MCF 10A (cell line): ENCODE measurements around the gene CCDC172. TPM values are rescaled to one million over a fixed set of nuclear protein-coding genes. Genes with fewer than 3 reads are reported as not detected.

Source experiments
- BruUV-seq: library from RNA; stranded (reverse); fragments of 400-500 nt; replicated peaks from 2 replicates; lab custom pipeline; 2021; lab: Mats Ljungman, UMichigan
- CTCF ChIA-PET: fragments of 300-600 bp; sonication (Branson Sonifier 250); formaldehyde crosslinking; extraction: SDS; loops from one replicate; lab custom pipeline; 2021; ENCODE audit warnings: antibody characterized with exemption, inconsistent platforms; lab: Yijun Ruan, JAX
- POLR2A ChIA-PET: fragments of 300-600, 350-650 bp; sonication (Branson Sonifier 250); formaldehyde crosslinking; extraction: SDS; loops from one replicate; lab custom pipeline; 2020; ENCODE audit warnings: antibody characterized with exemption, inconsistent platforms; lab: Yijun Ruan, JAX
- DNase-seq: peaks from one replicate; pipeline ENCODE4 v3.0.0-alpha.2; 2018; ENCODE audit not compliant: unreplicated experiment
- H3K27ac Mint-ChIP-seq: one replicate; pipeline ENCODE4 v1.8.0; 2022; ENCODE audit warnings: mild to moderate bottlenecking, low read depth, mixed read lengths; ENCODE audit not compliant: unreplicated experiment
- H3K27me3 Mint-ChIP-seq: one replicate; pipeline ENCODE4 v1.8.0; 2022; ENCODE audit warnings: mixed read lengths; ENCODE audit not compliant: insufficient read depth, unreplicated experiment
- H3K36me3 Mint-ChIP-seq: one replicate; pipeline ENCODE4 v1.8.0; 2022; ENCODE audit warnings: mild to moderate bottlenecking, moderate library complexity, mixed read lengths; ENCODE audit not compliant: insufficient read depth, unreplicated experiment
- H3K4me1 Mint-ChIP-seq: one replicate; pipeline ENCODE4 v1.8.0; 2022; ENCODE audit warnings: mixed read lengths; ENCODE audit not compliant: insufficient read depth, unreplicated experiment
- H3K4me3 Mint-ChIP-seq: one replicate; pipeline ENCODE4 v1.8.0; 2022; ENCODE audit warnings: mild to moderate bottlenecking, moderate library complexity, mixed read lengths; ENCODE audit not compliant: unreplicated experiment
- H3K9me3 Mint-ChIP-seq: one replicate; pipeline ENCODE4 v1.8.0; 2022; ENCODE audit warnings: mixed read lengths; ENCODE audit not compliant: unreplicated experiment
- CTCF ChIP-seq: fragments of 200-600 bp; IDR thresholded peaks from one replicate; pipeline ENCODE4 v1.8.0; 2022; ENCODE audit warnings: antibody characterized with exemption, mild to moderate bottlenecking; ENCODE audit not compliant: unreplicated experiment
- intact Hi-C: fragments of 100-400 bp; cut with micrococcal nuclease; formaldehyde crosslinking; loops from 2 replicates; pipeline ENCODE4 v1.14.1; 2022
- total RNA-seq: library from RNA; stranded (reverse); gene quantifications from 2 replicates; pipeline ENCODE4 v1.2.3, GENCODE V29; 2022

The CCDC172 gene
- total RNA-seq, 1 experiment from 2014 or later: not detected

GRCh38 chr10:116329153-116329552, 4.9 kb downstream of the CCDC172 start:
- no TSS peak for BruUV-seq
- H3K27ac Mint-ChIP-seq: no peak overlapping the region
- no peak for DNase-seq
- no peaks in the 10 kb centered on the region for H3K36me3 Mint-ChIP-seq
- CTCF ChIA-PET: interaction anchor here (0.9 to 1.3 kb wide), 2 partner anchors 10 to 57 kb away, joined by 3 to 5 read pairs; no protein-coding TSS in a partner anchor
- TF ChIP-seq CTCF: no peak
- no peaks in the 10 kb centered on the region for H3K9me3 Mint-ChIP-seq
- POLR2A ChIA-PET: no interaction called here
- H3K4me3 Mint-ChIP-seq: no peak overlapping the region
- no peaks in the 10 kb centered on the region for H3K27me3 Mint-ChIP-seq
- H3K4me1 Mint-ChIP-seq: no peaks in the 10 kb centered on the region
- intact Hi-C loops: no loop called here

- no peak for TF ChIP-seq CTCF
- peak; percentile 39 for DNase-seq
- Mint-ChIP-seq H3K27me3 (no peaks in the 10 kb centered on the region), H3K27ac (no peak overlapping the region), H3K9me3 (no peaks in the 10 kb centered on the region), H3K4me3 (no peak overlapping the region), H3K4me1 (no peaks in the 10 kb centered on the region), H3K36me3 (no peaks in the 10 kb centered on the region)
- intact Hi-C loops: no loop called here
- no TSS peak for BruUV-seq
- POLR2A ChIA-PET: interaction anchor here (0.6 to 0.7 kb wide), 2 partner anchors 25 to 1453 kb away, joined by 3 to 4 read pairs; no protein-coding TSS in a partner anchor
- CTCF ChIA-PET: interaction anchor here (0.5 to 1.5 kb wide), 6 partner anchors 11 to 733 kb away, joined by 3 to 7 read pairs (median 4); no protein-coding TSS in a partner anchor
Measured at GRCh38 chr10:116331815-116332214, 7.6 kb downstream of the CCDC172 start.

GRCh38 chr10:116336866-116337265, 12.6 kb downstream of the CCDC172 start:
- Mint-ChIP-seq H3K9me3 (no peaks in the 10 kb centered on the region), H3K27me3 (no peaks in the 10 kb centered on the region), H3K27ac (no peak overlapping the region), H3K4me3 (no peak overlapping the region), H3K36me3 (no peaks in the 10 kb centered on the region), H3K4me1 (no peaks in the 10 kb centered on the region)
- DNase-seq: no peak
- intact Hi-C loops: no loop called here
- no TSS peak for BruUV-seq
- ChIA-PET POLR2A (interaction anchor here (0.6 kb wide), 1 partner anchor 21 kb away, joined by 4 read pairs; no protein-coding TSS in a partner anchor), CTCF (interaction anchor here (0.6 kb wide), 1 partner anchor 105 kb away, joined by 4 read pairs; no protein-coding TSS in a partner anchor)
- TF ChIP-seq CTCF: no peak

- H3K4me1 Mint-ChIP-seq: peaks cover 7% of the 10 kb centered on the region
- CTCF ChIA-PET: interaction anchor here (0.6 kb wide), 1 partner anchor 182 kb away, joined by 3 read pairs; no protein-coding TSS in a partner anchor
Measured at GRCh38 chr10:116352125-116352524, 27.9 kb downstream of the CCDC172 start.

More at GRCh38 chr10:116352125-116352524, 27.9 kb downstream of the CCDC172 start:
- H3K36me3 Mint-ChIP-seq: no peaks in the 10 kb centered on the region
- no peak overlapping the region for H3K27ac Mint-ChIP-seq
- DNase-seq: no peak
- no TSS peak for BruUV-seq
- POLR2A ChIA-PET: interaction anchor here (0.6 to 0.9 kb wide), 2 partner anchors 10 to 20 kb away, joined by 3 to 4 read pairs; no protein-coding TSS in a partner anchor
- H3K4me3 Mint-ChIP-seq: no peak overlapping the region
- H3K27me3 Mint-ChIP-seq: no peaks in the 10 kb centered on the region
- TF ChIP-seq CTCF: no peak
- intact Hi-C loops: no loop called here
- no peaks in the 10 kb centered on the region for H3K9me3 Mint-ChIP-seq
